Tibial artery (tissue), 4 donors: ENCODE data around the gene PTPRN2.

Experiments used
- DNase-seq, 2 donors: peaks; one replicate each; pipeline ENCODE4 v3.0.0-alpha.2; 2019
- H3K27ac ChIP-seq, 2 donors: fragments of 200-600 bp; sonication (generic) in 1 of 2; 1 replicate in 1 of 2; 2 replicates in 1 of 2; pipeline ENCODE4 v1.5.1; 2018 to 2019; ENCODE audit warnings: mild to moderate bottlenecking in 1 of 2
- H3K27me3 ChIP-seq, 2 donors: fragments of 200-600 bp; sonication (generic) in 1 of 2; one replicate each; pipeline versions ENCODE4 v1.5.1 to v1.6.0; 2016 to 2019
- H3K36me3 ChIP-seq, 3 donors: fragments of 200-600 bp; sonication (generic) in 2 of 3; one replicate each; pipeline ENCODE4 v1.5.1; 2016 to 2019; ENCODE audit warnings: mild to moderate bottlenecking in 2 of 3
- H3K4me1 ChIP-seq, 4 donors: fragments of 200-600 bp; sonication (generic) in 2 of 4; 1 replicate in 3 of 4; 2 replicates in 1 of 4; pipeline ENCODE4 v1.5.1; 2016 to 2019
- H3K4me3 ChIP-seq, 2 donors: fragments of 200-600 bp; sonication (generic) in 1 of 2; 1 replicate in 1 of 2; 2 replicates in 1 of 2; pipeline ENCODE4 v1.5.1; 2018 to 2019; ENCODE audit warnings: mild to moderate bottlenecking in 2 of 2
- H3K9me3 ChIP-seq, 3 donors: fragments of 200-600 bp; sonication (generic) in 1 of 3; one replicate each; pipeline ENCODE4 v1.5.1; 2016 to 2019
- intact Hi-C: fragments of 100-400 bp; cut with DNase I; formaldehyde crosslinking; loops from one replicate; pipeline ENCODE4 v1.15.0; 2023; ENCODE audit warnings: low total_unique reads
- TF ChIP-seq, protein P1 (sequence below), 2 experiments: fragments of 200-600 bp in 1 of 2; fragments of 450-650 bp in 1 of 2; IDR thresholded peaks; one replicate each; pipeline ENCODE4 v1.5.1; 2017 to 2019; ENCODE audit warnings: antibody characterized with exemption in 2 of 2, mild to moderate bottlenecking in 1 of 2, moderate library complexity in 1 of 2

Gene PTPRN2

DNA sequence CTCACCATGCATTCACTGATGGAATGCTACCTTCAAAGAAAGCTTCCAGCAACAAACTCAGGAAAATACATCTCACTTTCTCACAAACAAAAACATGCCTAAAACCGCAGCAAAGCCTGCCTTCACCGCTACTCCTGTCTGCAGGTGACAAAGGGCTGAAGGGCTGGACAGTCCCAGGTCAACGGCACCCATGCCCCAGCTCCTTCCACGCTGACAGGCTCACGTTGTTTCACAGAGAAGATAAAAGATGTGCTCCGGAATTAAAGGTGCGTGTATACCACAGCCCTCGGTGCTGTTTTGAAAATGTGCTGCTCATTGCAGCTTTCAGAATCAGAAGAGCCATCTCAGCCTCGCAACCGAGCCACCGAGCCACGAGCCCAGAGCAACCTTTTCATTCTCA is 445.0 kb downstream of the PTPRN2 start:
- Histone ChIP-seq H3K4me1 (no peaks in the 10 kb centered on the region), H3K27me3 (no peaks in the 10 kb centered on the region), H3K4me3 (no peak overlapping the region), H3K27ac (no peak overlapping the region), H3K9me3 (peaks cover 0 to 23% (median 4%) of the 10 kb centered on the region in 3 donors), H3K36me3 (no peaks in the 10 kb centered on the region)
- TF ChIP-seq, protein P1, sequence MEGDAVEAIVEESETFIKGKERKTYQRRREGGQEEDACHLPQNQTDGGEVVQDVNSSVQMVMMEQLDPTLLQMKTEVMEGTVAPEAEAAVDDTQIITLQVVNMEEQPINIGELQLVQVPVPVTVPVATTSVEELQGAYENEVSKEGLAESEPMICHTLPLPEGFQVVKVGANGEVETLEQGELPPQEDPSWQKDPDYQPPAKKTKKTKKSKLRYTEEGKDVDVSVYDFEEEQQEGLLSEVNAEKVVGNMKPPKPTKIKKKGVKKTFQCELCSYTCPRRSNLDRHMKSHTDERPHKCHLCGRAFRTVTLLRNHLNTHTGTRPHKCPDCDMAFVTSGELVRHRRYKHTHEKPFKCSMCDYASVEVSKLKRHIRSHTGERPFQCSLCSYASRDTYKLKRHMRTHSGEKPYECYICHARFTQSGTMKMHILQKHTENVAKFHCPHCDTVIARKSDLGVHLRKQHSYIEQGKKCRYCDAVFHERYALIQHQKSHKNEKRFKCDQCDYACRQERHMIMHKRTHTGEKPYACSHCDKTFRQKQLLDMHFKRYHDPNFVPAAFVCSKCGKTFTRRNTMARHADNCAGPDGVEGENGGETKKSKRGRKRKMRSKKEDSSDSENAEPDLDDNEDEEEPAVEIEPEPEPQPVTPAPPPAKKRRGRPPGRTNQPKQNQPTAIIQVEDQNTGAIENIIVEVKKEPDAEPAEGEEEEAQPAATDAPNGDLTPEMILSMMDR (IDR thresholded peaks at IDR 0.05): no peak
- intact Hi-C loops: no loop called here
- no peak for DNase-seq

DNA sequence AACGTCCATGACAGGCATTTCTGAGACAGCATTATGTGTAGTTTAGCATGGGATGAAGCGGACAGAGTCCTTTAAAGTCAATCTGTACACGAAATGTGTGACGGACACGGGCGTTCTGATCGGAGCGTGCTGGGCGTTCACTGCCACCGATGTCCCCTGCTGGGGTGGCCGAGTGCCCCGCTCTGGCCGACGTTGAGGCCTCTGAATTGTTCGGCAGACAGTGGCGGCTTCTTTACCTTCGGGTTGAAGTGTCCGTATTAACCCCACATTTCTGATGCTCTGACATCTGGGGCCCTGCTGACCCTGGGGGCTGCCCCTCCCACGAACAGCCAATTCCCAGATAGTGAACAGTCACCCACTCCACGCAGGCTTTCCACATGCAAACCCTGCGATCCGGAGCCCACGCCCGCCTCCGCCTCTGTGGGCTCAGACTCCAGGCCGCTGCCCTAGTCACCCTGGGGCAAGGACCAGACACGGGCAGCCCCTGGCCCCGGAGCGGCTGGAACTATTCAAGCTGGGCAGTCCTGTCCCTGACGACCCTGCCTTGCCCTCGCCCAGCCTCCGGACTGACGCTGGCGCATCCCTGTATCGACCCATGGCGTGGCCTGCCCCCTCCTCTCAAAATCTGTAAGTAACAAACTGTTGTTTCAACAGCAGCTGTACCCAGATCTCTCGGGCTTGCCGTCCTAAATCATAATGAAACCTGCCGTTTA is 445.7 kb downstream of the PTPRN2 start:
- H3K27ac ChIP-seq: no peak overlapping the region

DNA sequence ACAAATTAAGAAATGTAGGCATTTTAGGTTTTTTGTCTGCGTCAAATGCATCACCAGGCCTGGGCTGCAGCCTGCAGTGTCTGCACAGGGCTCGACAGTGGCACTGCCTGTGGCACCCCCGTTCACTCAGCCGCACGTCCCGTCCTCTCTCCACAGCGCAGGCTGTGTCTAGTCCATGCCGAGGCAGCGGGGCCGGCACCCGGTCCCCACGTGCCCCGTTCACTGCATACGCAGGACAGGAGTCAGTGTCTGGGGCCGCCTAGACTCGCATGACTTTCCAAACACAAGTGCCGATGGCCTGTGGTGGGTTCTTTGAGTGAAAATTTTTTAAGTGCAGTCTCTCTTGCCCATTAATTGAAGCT is 446.4 kb downstream of the PTPRN2 start:
- no peaks in the 10 kb centered on the region for H3K4me1 ChIP-seq
- intact Hi-C loops: no loop called here
- TF ChIP-seq, protein P1 (IDR thresholded peaks at IDR 0.05): no peak
- H3K27me3 ChIP-seq: no peaks in the 10 kb centered on the region
- peaks cover 0 to 23% (median 4%) of the 10 kb centered on the region in 3 donors for H3K9me3 ChIP-seq
- DNase-seq: no peak
- H3K4me3 ChIP-seq: no peak overlapping the region
- H3K36me3 ChIP-seq: no peaks in the 10 kb centered on the region
- H3K27ac ChIP-seq: no peak overlapping the region

More for the DNA sequence above, 445.7 kb downstream of the PTPRN2 start:
- Histone ChIP-seq H3K27me3 (no peaks in the 10 kb centered on the region), H3K4me3 (no peak overlapping the region), H3K9me3 (peaks cover 0 to 23% (median 4%) of the 10 kb centered on the region in 3 donors), H3K36me3 (no peaks in the 10 kb centered on the region), H3K4me1 (no peaks in the 10 kb centered on the region)
- TF ChIP-seq, protein P1 (IDR thresholded peaks at IDR 0.05): no peak
- intact Hi-C loops: no loop called here
- no peak for DNase-seq

DNA sequence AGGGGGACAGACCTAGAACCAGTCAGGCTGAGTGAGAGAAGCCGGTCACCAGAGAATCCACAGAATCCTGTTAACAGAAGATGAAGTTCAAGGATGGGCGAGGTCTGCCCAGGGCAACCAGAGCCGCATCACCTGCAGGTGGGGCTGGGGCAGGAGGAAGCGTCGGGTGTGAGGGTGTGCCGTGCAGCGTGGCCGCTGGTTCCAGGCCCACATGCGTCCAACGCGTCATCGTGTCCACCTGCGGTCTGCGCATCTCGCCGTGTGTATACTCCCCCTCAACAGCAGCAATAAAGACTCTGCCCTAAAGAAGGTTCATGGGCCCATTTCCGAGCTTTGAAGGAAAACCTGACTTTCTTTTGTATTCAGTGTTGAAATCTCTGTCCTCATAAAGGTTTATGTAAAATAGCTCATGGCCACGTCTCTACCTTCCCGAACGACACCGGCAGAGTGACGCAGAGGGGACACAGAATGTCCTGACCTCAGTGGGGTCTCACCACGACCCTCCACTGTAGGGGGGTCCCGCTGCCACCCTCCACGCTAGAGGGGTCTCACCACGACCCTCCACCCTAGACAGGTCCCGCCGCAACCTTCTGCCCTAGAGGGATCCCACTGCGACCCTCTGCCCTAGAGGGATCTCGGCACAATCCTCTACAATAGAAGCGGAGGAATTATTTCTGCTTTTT is 446.9 kb downstream of the PTPRN2 start:
- intact Hi-C loops: no loop called here
- Histone ChIP-seq H3K27ac (no peak overlapping the region), H3K36me3 (no peaks in the 10 kb centered on the region), H3K4me3 (no peak overlapping the region), H3K27me3 (no peaks in the 10 kb centered on the region), H3K4me1 (no peaks in the 10 kb centered on the region), H3K9me3 (peaks cover 0 to 23% (median 4%) of the 10 kb centered on the region in 3 donors)
- TF ChIP-seq, protein P1 (IDR thresholded peaks at IDR 0.05): no peak
- DNase-seq: no peak

DNA sequence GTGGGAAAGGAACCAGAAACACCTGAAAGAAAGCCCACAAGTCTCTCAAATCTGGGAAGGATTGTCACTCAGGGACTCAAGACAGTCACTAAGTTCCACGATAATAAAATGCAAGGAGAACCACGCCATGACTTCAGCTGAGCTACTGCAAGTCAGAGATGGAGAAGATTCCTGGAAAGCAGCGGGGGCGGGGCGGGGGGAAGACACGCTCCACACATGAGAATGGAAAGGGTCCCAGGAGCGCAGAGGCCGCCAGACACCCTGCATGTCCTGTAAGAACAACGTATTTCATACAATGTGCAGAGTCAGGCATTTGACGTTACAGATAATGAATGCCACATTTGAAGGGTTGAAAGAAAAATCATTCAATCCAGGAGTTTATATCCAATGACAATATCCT is 448.1 kb downstream of the PTPRN2 start:
- Histone ChIP-seq H3K9me3 (peaks cover 0 to 20% (median 4%) of the 10 kb centered on the region in 3 donors), H3K36me3 (no peaks in the 10 kb centered on the region), H3K4me3 (no peak overlapping the region), H3K4me1 (no peaks in the 10 kb centered on the region), H3K27ac (no peak overlapping the region), H3K27me3 (no peaks in the 10 kb centered on the region)
- intact Hi-C loops: no loop called here
- TF ChIP-seq, protein P1 (IDR thresholded peaks at IDR 0.05): no peak
- DNase-seq: no peak
